ENCODE results near the gene FOXL3. TPM values are rescaled to one million over a fixed set of nuclear protein-coding genes. Genes with fewer than 3 reads are reported as not detected.
A peak's percentile ranks its signal among the peaks of the same experiment; 100 is the strongest.

Gene FOXL3
- polyA plus RNA-seq, 2 of the 4 experiments (the other 2 are of a cell fraction), result not detected

DNA sequence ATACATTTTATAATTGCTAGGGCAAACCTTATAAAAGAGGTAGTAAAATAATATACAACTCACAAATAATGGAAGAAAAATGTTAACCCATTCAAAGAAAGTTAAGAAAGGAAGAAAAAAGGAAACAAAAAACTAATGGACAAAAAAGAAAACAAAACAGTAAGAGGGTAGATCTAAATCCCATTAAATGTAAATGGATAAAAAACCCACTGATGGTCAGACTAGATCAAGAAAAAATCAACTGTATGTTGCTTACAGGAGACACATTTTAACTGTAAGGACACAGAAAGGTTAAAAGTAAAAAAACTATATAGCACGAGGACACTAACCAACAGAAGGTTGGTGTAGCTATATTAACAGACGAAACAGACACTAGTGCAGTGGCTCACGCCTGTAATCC is 18.0 kb downstream of the FOXL3 start:
- Histone ChIP-seq H3K4me3 (no peak overlapping the region), H3K4me1 (no peaks in the 10 kb centered on the region), H3K9me3 (peaks cover 16% of the 10 kb centered on the region), H3K4me2 (no peak overlapping the region), H3K27ac (no peak overlapping the region)
- TF ChIP-seq ESRRA (IDR thresholded peaks at IDR 0.05; ENCODE audit: borderline replicate concordance, low read length), result no peak
- ATAC-seq (no peak), FAIRE-seq (no peak), DNase-seq (ENCODE audit: low read depth in 1 of 2, low spot score in 1 of 2) (no peak)
- WGBS (ENCODE audit: missing lambda C conversion rate), result 15% methylated on average over 3 of the region's 3 CpGs
- ChIA-PET CTCF (interaction anchor here (1.0 to 3.2 kb wide), 2 partner anchors 10 to 14 kb away, joined by 5 to 12 read pairs; no protein-coding TSS in a partner anchor), POLR2A (no interaction called here)

DNA sequence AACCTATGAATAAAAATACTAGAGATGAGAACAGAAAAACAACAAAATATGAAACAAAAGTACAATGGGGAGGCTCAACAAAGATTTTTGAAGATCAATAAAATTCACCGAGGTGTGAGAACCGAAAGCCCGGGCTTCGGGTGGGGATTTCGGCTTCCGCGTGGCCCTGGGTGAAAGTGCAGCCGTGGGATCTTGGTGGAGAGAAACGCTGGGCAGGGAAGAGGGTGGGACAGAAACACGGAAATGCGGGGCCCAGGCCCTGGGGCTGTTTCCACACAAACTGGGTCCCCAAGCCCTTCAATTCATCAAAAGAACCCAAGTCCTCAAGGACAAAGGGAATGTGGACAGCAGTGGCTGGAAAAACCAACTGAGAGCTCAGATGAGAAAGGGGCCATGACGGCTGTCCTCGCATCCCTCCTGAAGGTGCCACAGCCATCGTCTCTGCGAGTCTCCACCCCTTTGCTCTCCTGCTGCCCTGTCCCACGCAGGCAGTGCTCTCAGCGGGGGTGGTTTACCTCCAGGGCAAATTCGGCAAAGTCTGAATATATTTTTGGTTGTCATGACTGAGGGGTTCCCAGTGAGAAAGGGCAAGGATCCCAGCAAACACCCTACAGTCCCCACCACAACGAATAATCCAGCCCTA is 19.7 kb downstream of the FOXL3 start:
- TF ChIP-seq JUNB (IDR thresholded peaks at IDR 0.05) (no peak), KDM5A (IDR thresholded peaks at IDR 0.05) (no peak), JUN (IDR thresholded peaks at IDR 0.05) (no peak), HOXB5 (CRISPR knock-in tag; IDR thresholded peaks at IDR 0.05) (no peak), RFX5 (IDR thresholded peaks at IDR 0.05) (no peak), MAFK (IDR thresholded peaks at IDR 0.05; ENCODE audit: partially characterized antibody) (no peak), TP53 (CRISPR knock-in tag; IDR thresholded peaks at IDR 0.05) (no peak)
- H3K4me1 ChIP-seq, result no peaks in the 10 kb centered on the region
- DNase-seq (ENCODE audit: low read depth in 1 of 2, low spot score in 1 of 2) (no peak), ATAC-seq (no peak), FAIRE-seq (no peak)
- 66% methylated on average over 19 of the region's 19 CpGs for WGBS (ENCODE audit: missing lambda C conversion rate)
- CTCF ChIA-PET, result interaction anchor here (3.2 kb wide), 1 partner anchor 12 kb away, joined by 12 read pairs; no protein-coding TSS in a partner anchor
- POLR2A ChIA-PET, result no interaction called here
- no peak overlapping the region for H3K4me2 ChIP-seq
- H3K4me3 ChIP-seq, result no peak overlapping the region
- peaks cover 27% of the 10 kb centered on the region for H3K9me3 ChIP-seq
- H3K27ac ChIP-seq, result no peak overlapping the region

DNA sequence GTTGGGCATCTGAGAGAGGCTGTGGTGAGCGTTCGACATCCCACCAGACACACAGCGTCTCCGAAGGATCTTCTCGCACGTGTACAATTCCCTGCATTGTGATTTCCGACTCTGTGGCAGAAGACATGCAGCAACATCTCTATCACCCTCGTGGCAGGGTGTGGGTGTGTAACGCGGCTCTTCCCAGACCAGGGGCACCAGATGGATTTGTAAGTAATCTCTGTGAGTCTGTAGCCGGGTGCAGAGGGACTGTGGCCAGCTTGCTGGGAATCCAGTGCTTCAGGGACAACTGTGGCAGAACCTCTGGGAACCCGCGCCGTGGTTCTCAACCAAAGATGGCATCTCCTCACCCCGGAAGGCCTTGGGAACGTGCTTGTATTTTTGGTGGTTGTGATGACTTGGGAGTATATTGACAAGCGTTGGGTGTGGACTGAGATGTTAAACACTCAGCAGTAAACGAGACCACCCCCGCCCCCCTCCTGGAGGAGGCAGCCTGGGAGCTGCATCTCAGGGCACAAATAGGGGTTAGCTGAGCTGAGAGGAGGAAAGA is 21.2 kb downstream of the FOXL3 start:
- ATAC-seq (0 out of 6 replicates have a peak, but pooled peaks of 1 of the 2 experiments have one; percentile 46), FAIRE-seq (no peak), DNase-seq (ENCODE audit: low read depth in 1 of 2, low spot score in 1 of 2) (no peak)
- H3K4me1 ChIP-seq, result no peaks in the 10 kb centered on the region
- H3K27ac ChIP-seq, result no peak overlapping the region
- WGBS (ENCODE audit: missing lambda C conversion rate), result 53% methylated on average over 17 of the region's 19 CpGs
- CTCF ChIA-PET, result interaction anchor here (0.8 to 1.0 kb wide), 2 partner anchors 11 to 562 kb away, joined by 3 read pairs; no protein-coding TSS in a partner anchor
- H3K4me3 ChIP-seq, result no peak overlapping the region
- no peak for TF ChIP-seq KDM1A (IDR thresholded peaks at IDR 0.05; ENCODE audit: low read depth)
- TF ChIP-seq FOSB (CRISPR knock-in tag; IDR thresholded peaks at IDR 0.05), result no peak
- TF ChIP-seq NPAS2 (CRISPR knock-in tag; IDR thresholded peaks at IDR 0.05; ENCODE audit: borderline replicate concordance), result no peak
- no peak for TF ChIP-seq SMC3 (IDR thresholded peaks at IDR 0.05)
- TF ChIP-seq ZSCAN20 (CRISPR knock-in tag; IDR thresholded peaks at IDR 0.05), result no peak
- TF ChIP-seq FOSL2 (IDR thresholded peaks at IDR 0.05), result no peak
- no peak for TF ChIP-seq FOSL2 (CRISPR knock-in tag; IDR thresholded peaks at IDR 0.05)
- TF ChIP-seq HOXA7 (CRISPR knock-in tag; IDR thresholded peaks at IDR 0.05), result no peak
- TF ChIP-seq PHF8 (IDR thresholded peaks at IDR 0.05; ENCODE audit: borderline replicate concordance, low read depth), result no peak
- no peak for TF ChIP-seq CEBPB (IDR thresholded peaks at IDR 0.05)
- TF ChIP-seq, protein P1, sequence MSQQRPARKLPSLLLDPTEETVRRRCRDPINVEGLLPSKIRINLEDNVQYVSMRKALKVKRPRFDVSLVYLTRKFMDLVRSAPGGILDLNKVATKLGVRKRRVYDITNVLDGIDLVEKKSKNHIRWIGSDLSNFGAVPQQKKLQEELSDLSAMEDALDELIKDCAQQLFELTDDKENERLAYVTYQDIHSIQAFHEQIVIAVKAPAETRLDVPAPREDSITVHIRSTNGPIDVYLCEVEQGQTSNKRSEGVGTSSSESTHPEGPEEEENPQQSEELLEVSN (IDR thresholded peaks at IDR 0.05; ENCODE audit: borderline replicate concordance, low read depth), result no peak
- TF ChIP-seq HOXB5 (CRISPR knock-in tag; IDR thresholded peaks at IDR 0.05), result no peak
- no peak for TF ChIP-seq EP300 (IDR thresholded peaks at IDR 0.05)
- TF ChIP-seq, protein P2, sequence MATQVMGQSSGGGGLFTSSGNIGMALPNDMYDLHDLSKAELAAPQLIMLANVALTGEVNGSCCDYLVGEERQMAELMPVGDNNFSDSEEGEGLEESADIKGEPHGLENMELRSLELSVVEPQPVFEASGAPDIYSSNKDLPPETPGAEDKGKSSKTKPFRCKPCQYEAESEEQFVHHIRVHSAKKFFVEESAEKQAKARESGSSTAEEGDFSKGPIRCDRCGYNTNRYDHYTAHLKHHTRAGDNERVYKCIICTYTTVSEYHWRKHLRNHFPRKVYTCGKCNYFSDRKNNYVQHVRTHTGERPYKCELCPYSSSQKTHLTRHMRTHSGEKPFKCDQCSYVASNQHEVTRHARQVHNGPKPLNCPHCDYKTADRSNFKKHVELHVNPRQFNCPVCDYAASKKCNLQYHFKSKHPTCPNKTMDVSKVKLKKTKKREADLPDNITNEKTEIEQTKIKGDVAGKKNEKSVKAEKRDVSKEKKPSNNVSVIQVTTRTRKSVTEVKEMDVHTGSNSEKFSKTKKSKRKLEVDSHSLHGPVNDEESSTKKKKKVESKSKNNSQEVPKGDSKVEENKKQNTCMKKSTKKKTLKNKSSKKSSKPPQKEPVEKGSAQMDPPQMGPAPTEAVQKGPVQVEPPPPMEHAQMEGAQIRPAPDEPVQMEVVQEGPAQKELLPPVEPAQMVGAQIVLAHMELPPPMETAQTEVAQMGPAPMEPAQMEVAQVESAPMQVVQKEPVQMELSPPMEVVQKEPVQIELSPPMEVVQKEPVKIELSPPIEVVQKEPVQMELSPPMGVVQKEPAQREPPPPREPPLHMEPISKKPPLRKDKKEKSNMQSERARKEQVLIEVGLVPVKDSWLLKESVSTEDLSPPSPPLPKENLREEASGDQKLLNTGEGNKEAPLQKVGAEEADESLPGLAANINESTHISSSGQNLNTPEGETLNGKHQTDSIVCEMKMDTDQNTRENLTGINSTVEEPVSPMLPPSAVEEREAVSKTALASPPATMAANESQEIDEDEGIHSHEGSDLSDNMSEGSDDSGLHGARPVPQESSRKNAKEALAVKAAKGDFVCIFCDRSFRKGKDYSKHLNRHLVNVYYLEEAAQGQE (IDR thresholded peaks at IDR 0.05), result no peak
- no peak for TF ChIP-seq EHMT2 (IDR thresholded peaks at IDR 0.05; ENCODE audit: low read depth)
- TF ChIP-seq, protein P3, sequence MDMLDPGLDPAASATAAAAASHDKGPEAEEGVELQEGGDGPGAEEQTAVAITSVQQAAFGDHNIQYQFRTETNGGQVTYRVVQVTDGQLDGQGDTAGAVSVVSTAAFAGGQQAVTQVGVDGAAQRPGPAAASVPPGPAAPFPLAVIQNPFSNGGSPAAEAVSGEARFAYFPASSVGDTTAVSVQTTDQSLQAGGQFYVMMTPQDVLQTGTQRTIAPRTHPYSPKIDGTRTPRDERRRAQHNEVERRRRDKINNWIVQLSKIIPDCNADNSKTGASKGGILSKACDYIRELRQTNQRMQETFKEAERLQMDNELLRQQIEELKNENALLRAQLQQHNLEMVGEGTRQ (IDR thresholded peaks at IDR 0.05), result no peak
- TF ChIP-seq, protein P4, sequence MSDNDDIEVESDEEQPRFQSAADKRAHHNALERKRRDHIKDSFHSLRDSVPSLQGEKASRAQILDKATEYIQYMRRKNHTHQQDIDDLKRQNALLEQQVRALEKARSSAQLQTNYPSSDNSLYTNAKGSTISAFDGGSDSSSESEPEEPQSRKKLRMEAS (IDR thresholded peaks at IDR 0.05), result no peak
- no peak for TF ChIP-seq SREBF2 (IDR thresholded peaks at IDR 0.05)
- no peak overlapping the region for H3K4me2 ChIP-seq
- POLR2A ChIA-PET, result no interaction called here
- peaks cover 40% of the 10 kb centered on the region for H3K9me3 ChIP-seq

All from A549 (cell line).